Keratinocyte (primary cell): Measurements from ENCODE around the gene ZNF511. TPM values are rescaled to one million over a fixed set of nuclear protein-coding genes. Genes with fewer than 3 reads are reported as not detected.

Experiments used
- DNase-seq: peaks from one replicate; pipeline ENCODE4 v3.0.0-alpha.2; 2011; ENCODE audit warnings: low read depth, missing footprints, low spot score
- FAIRE-seq: peaks from 2 replicates; lab custom pipeline; 2011; peaks lifted over from hg19 to GRCh38; lab: Jason Lieb, UNC
- H2AFZ ChIP-seq: 2 replicates; pipeline ENCODE4 v1.6.0; 2012; ENCODE audit warnings: low read length, control low read depth, inconsistent platforms; ENCODE audit not compliant: control insufficient read depth
- H3K27ac ChIP-seq: 2 replicates; pipeline ENCODE4 v1.5.1; 2011; ENCODE audit warnings: low read length; ENCODE audit not compliant: control insufficient read depth, insufficient read depth
- H3K27me3 ChIP-seq: 3 replicates; pipeline ENCODE4 v1.6.0; 2011; ENCODE audit warnings: low read length; ENCODE audit not compliant: control insufficient read depth, insufficient read depth; ENCODE audit errors: extremely low read depth
- H3K36me3 ChIP-seq, 2 experiments: 2 replicates in 1 of 2; 3 replicates in 1 of 2; pipeline ENCODE4 v1.5.1; 2011; ENCODE audit warnings: low read length in 2 of 2, mild to moderate bottlenecking in 1 of 2; ENCODE audit not compliant: control insufficient read depth in 2 of 2, insufficient read depth in 2 of 2; ENCODE audit errors: extremely low read depth in 1 of 2
- H3K4me1 ChIP-seq: 3 replicates; pipeline ENCODE4 v1.5.1; 2011; ENCODE audit warnings: low read length; ENCODE audit not compliant: control insufficient read depth, insufficient read depth; ENCODE audit errors: extremely low read depth
- H3K4me2 ChIP-seq: 3 replicates; pipeline ENCODE4 v1.6.0; 2011; ENCODE audit warnings: low read depth, low read length; ENCODE audit not compliant: control insufficient read depth, insufficient read depth; ENCODE audit errors: extremely low read depth
- H3K4me3 ChIP-seq, 3 experiments: fragments of 200-600 bp in 1 of 3; sonication (generic) in 1 of 3; 2 replicates in 2 of 3; 3 replicates in 1 of 3; pipeline ENCODE4 v1.5.1; 2011 to 2016; ENCODE audit warnings: low read length in 3 of 3, mild to moderate bottlenecking in 3 of 3, control low read depth in 2 of 3, inconsistent platforms in 1 of 3, low read depth in 1 of 3, mixed read lengths in 1 of 3, mixed run types in 1 of 3, moderate library complexity in 1 of 3; ENCODE audit not compliant: control insufficient read depth in 2 of 3, insufficient read depth in 2 of 3; ENCODE audit errors: extremely low read depth in 1 of 3
- H3K79me2 ChIP-seq: 2 replicates; pipeline ENCODE4 v1.6.0; 2012; ENCODE audit warnings: low read length; ENCODE audit not compliant: control insufficient read depth, insufficient read depth
- H3K9ac ChIP-seq: 3 replicates; pipeline ENCODE4 v1.6.0; 2011; ENCODE audit warnings: low read length; ENCODE audit not compliant: control insufficient read depth, insufficient read depth; ENCODE audit errors: extremely low read depth
- H3K9me1 ChIP-seq: 3 replicates; pipeline ENCODE4 v1.6.0; 2011; ENCODE audit warnings: low read length; ENCODE audit not compliant: control insufficient read depth, insufficient read depth; ENCODE audit errors: extremely low read depth
- H3K9me3 ChIP-seq: 2 replicates; pipeline ENCODE4 v1.5.1; 2012; ENCODE audit warnings: low read depth, low read length; ENCODE audit not compliant: control insufficient read depth
- H4K20me1 ChIP-seq: 3 replicates; pipeline ENCODE4 v1.6.0; 2011; ENCODE audit warnings: low read length; ENCODE audit not compliant: control insufficient read depth, insufficient read depth; ENCODE audit errors: extremely low read depth
- CTCF ChIP-seq, 3 experiments: IDR thresholded peaks in 1 of 3; conservative IDR thresholded peaks in 1 of 3; optimal IDR thresholded peaks in 1 of 3; 2 replicates in 2 of 3; 3 replicates in 1 of 3; pipeline versions ENCODE3 to v1.5.1; 2011; ENCODE audit warnings: low read length in 3 of 3, mild to moderate bottlenecking in 3 of 3, moderate library complexity in 2 of 3, control low read depth in 1 of 3, inconsistent platforms in 1 of 3; ENCODE audit not compliant: insufficient read depth in 2 of 3; ENCODE audit errors: extremely low read depth in 1 of 3
- EZH2 ChIP-seq: IDR thresholded peaks from one replicate; pipeline ENCODE4 v1.6.1; 2012; ENCODE audit warnings: inconsistent platforms, mild to moderate bottlenecking, low read length, moderate library complexity
- dilution Hi-C: fragments of 300-500 bp; cut with MboI; formaldehyde crosslinking; loops from one replicate; pipeline ENCODE4 v1.7.0; 2020; ENCODE audit warnings: low sequenced_read_pairs; ENCODE audit not compliant: extremely low pct_ligation_motif_present
- polyA plus RNA-seq, 5 experiments: library from polyadenylated mRNA; depleted of rRNA in 3 of 5; stranded (reverse) in 3 of 5; stranded (forward) in 1 of 5; unstranded in 1 of 5; fragments of >200 nt; gene quantifications; 1 replicate in 1 of 5; 2 replicates in 3 of 5; 3 replicates in 1 of 5; pipeline versions ENCODE4 v1.2.1 to v1.2.3, GENCODE V29; 2011 to 2012; ENCODE audit warnings: missing spikeins in 2 of 5, low read depth in 1 of 5, low replicate concordance in 1 of 5

Gene ZNF511
- polyA plus RNA-seq, 1 donor (not counting 4 experiments of a cell fraction or from before 2014, with no cell fraction given) = 20.2 TPM

GRCh38 chr10:133299738-133300137, 9.0 kb upstream of the ZNF511 start:
- no peaks in the 10 kb centered on the region for H3K27me3 ChIP-seq
- H3K27ac ChIP-seq = no peak overlapping the region
- no peak for TF ChIP-seq EZH2
- TF ChIP-seq CTCF (optimal IDR thresholded peaks at IDR 0.05 in 1 of 3, IDR thresholded peaks at IDR 0.05 in 1 of 3, conservative IDR thresholded peaks at IDR 0.05 in 1 of 3; ENCODE audit: extremely low read depth in 1 of 3, insufficient read depth in 2 of 3, low read length in 3 of 3) = no peak
- H3K9me3 ChIP-seq = no peaks in the 10 kb centered on the region
- dilution Hi-C loops = no loop called here
- no peaks in the 10 kb centered on the region for H3K4me1 ChIP-seq
- DNase-seq = no peak
- peaks cover 30 to 34% of the 10 kb centered on the region in 2 experiments for H3K36me3 ChIP-seq
- no peak overlapping the region for H3K4me2 ChIP-seq
- no peak overlapping the region for H3K4me3 ChIP-seq
- no peaks in the 10 kb centered on the region for H4K20me1 ChIP-seq
- FAIRE-seq = no peak
- H2AFZ ChIP-seq = no peak overlapping the region
- no peak overlapping the region for H3K9ac ChIP-seq
- H3K79me2 ChIP-seq = peaks cover 21% of the 10 kb centered on the region
- no peaks in the 10 kb centered on the region for H3K9me1 ChIP-seq

- Histone ChIP-seq H3K9me3 (no peaks in the 10 kb centered on the region), H4K20me1 (peaks cover 3% of the 10 kb centered on the region), H3K9ac (no peak overlapping the region), H3K9me1 (peaks cover 2% of the 10 kb centered on the region), H3K27ac (no peak overlapping the region), H3K36me3 (peaks cover 28 to 30% of the 10 kb centered on the region in 2 experiments), H3K79me2 (peaks cover 46% of the 10 kb centered on the region), H3K4me3 (no peak overlapping the region), H3K4me1 (peaks cover 3% of the 10 kb centered on the region), H3K27me3 (no peaks in the 10 kb centered on the region), H2AFZ (no peak overlapping the region), H3K4me2 (no peak overlapping the region)
- FAIRE-seq (no peak), DNase-seq (no peak)
- TF ChIP-seq EZH2 (no peak), CTCF (optimal IDR thresholded peaks at IDR 0.05 in 1 of 3, IDR thresholded peaks at IDR 0.05 in 1 of 3, conservative IDR thresholded peaks at IDR 0.05 in 1 of 3; ENCODE audit: extremely low read depth in 1 of 3, insufficient read depth in 2 of 3, low read length in 3 of 3) (no peak)
- dilution Hi-C loops = no loop called here
Measured at GRCh38 chr10:133302230-133302629, 6.5 kb upstream of the ZNF511 start.
